Measurements from ENCODE around the gene PCMT1.

PCMT1 gene

GRCh38 chr6:149749594-149750135 is at the start of gene PCMT1:
TSS of gene PCMT1 (plus strand) at chr6:149749741. CDS start at chr6:149749902, 161 bp downstream.
- ChIA-PET CTCF (interaction anchor here (1.2 to 1.6 kb wide), 2 partner anchors 14 to 85 kb away, joined by 3 to 5 read pairs; no protein-coding TSS in a partner anchor), POLR2A (no interaction called here)
- no peak for DNase-seq (ENCODE audit: low read depth, low spot score)
- TF ChIP-seq CTCF (IDR thresholded peaks at IDR 0.05; ENCODE audit: insufficient read depth, low read length, missing control alignments), result no peak
- peak within 1 kb of the TSS; percentile 87 for H3K4me3 ChIP-seq (ENCODE audit: low read depth, low read length)

- no peak overlapping the region for H3K4me3 ChIP-seq (ENCODE audit: low read depth, low read length)
- DNase-seq (ENCODE audit: low read depth, low spot score), result no peak
- ChIA-PET CTCF (no interaction called here), POLR2A (no interaction called here)
- TF ChIP-seq CTCF (IDR thresholded peaks at IDR 0.05; ENCODE audit: insufficient read depth, low read length, missing control alignments), result no peak
Measured at GRCh38 chr6:149701714-149702113, 47.8 kb upstream of the PCMT1 start.

- ChIA-PET POLR2A (no interaction called here), CTCF (no interaction called here)
- no peak for DNase-seq (ENCODE audit: low read depth, low spot score)
- H3K4me3 ChIP-seq (ENCODE audit: low read depth, low read length), result no peak overlapping the region
- TF ChIP-seq CTCF (IDR thresholded peaks at IDR 0.05; ENCODE audit: insufficient read depth, low read length, missing control alignments), result no peak
Measured at GRCh38 chr6:149711711-149712110, 37.8 kb upstream of the PCMT1 start.

- ChIA-PET POLR2A (no interaction called here), CTCF (interaction anchor here (1.5 to 1.6 kb wide), 2 partner anchors 9 to 10 kb away, joined by 5 to 7 read pairs; no protein-coding TSS in a partner anchor)
- no peak overlapping the region for H3K4me3 ChIP-seq (ENCODE audit: low read depth, low read length)
- DNase-seq (ENCODE audit: low read depth, low spot score), result no peak
- no peak for TF ChIP-seq CTCF (IDR thresholded peaks at IDR 0.05; ENCODE audit: insufficient read depth, low read length, missing control alignments)
Measured at GRCh38 chr6:149714442-149714841, 35.1 kb upstream of the PCMT1 start.

- no peak for DNase-seq (ENCODE audit: low read depth, low spot score)
- TF ChIP-seq CTCF (IDR thresholded peaks at IDR 0.05; ENCODE audit: insufficient read depth, low read length, missing control alignments), result no peak
- H3K4me3 ChIP-seq (ENCODE audit: low read depth, low read length), result peak overlapping the region; percentile 92
- CTCF ChIA-PET, result interaction anchor here (1.2 to 2.0 kb wide), 3 partner anchors 8 to 209 kb away, joined by 4 to 6 read pairs (median 5); no protein-coding TSS in a partner anchor
- POLR2A ChIA-PET, result interaction anchor here (2.5 kb wide), 1 partner anchor 12 kb away, joined by 11 read pairs; no protein-coding TSS in a partner anchor
Measured at GRCh38 chr6:149716181-149716963, 33.2 kb upstream of the PCMT1 start.

GRCh38 chr6:149717255-149717587 is 32.3 kb upstream of the PCMT1 start:
- H3K4me3 ChIP-seq (ENCODE audit: low read depth, low read length), result peak overlapping the region; percentile 92
- POLR2A ChIA-PET, result interaction anchor here (0.9 to 2.5 kb wide), 3 partner anchors 12 to 171 kb away, joined by 4 to 11 read pairs (median 4); partner anchors contain the start of gene PPIL4
- no peak for TF ChIP-seq CTCF (IDR thresholded peaks at IDR 0.05; ENCODE audit: insufficient read depth, low read length, missing control alignments)
- DNase-seq (ENCODE audit: low read depth, low spot score), result no peak
- CTCF ChIA-PET, result interaction anchor here (0.5 to 2.0 kb wide), 6 partner anchors 8 to 208 kb away, joined by 3 to 6 read pairs (median 4); no protein-coding TSS in a partner anchor

Data from AG04449 (cell line).